MCF 10A (cell line): ENCODE results near the gene FAN1. TPM values are rescaled to one million over a fixed set of nuclear protein-coding genes. Genes with fewer than 3 reads are reported as not detected.

Experiments
- BruUV-seq: library from RNA; stranded (reverse); fragments of 400-500 nt; replicated peaks from 2 replicates; lab custom pipeline; 2021; lab: Mats Ljungman, UMichigan
- CTCF ChIA-PET: fragments of 300-600 bp; sonication (Branson Sonifier 250); formaldehyde crosslinking; extraction: SDS; loops from one replicate; lab custom pipeline; 2021; ENCODE audit warnings: antibody characterized with exemption, inconsistent platforms; lab: Yijun Ruan, JAX
- POLR2A ChIA-PET: fragments of 300-600, 350-650 bp; sonication (Branson Sonifier 250); formaldehyde crosslinking; extraction: SDS; loops from one replicate; lab custom pipeline; 2020; ENCODE audit warnings: antibody characterized with exemption, inconsistent platforms; lab: Yijun Ruan, JAX
- DNase-seq: peaks from one replicate; pipeline ENCODE4 v3.0.0-alpha.2; 2018; ENCODE audit not compliant: unreplicated experiment
- H3K27ac Mint-ChIP-seq: one replicate; pipeline ENCODE4 v1.8.0; 2022; ENCODE audit warnings: mild to moderate bottlenecking, low read depth, mixed read lengths; ENCODE audit not compliant: unreplicated experiment
- H3K27me3 Mint-ChIP-seq: one replicate; pipeline ENCODE4 v1.8.0; 2022; ENCODE audit warnings: mixed read lengths; ENCODE audit not compliant: insufficient read depth, unreplicated experiment
- H3K36me3 Mint-ChIP-seq: one replicate; pipeline ENCODE4 v1.8.0; 2022; ENCODE audit warnings: mild to moderate bottlenecking, moderate library complexity, mixed read lengths; ENCODE audit not compliant: insufficient read depth, unreplicated experiment
- H3K4me1 Mint-ChIP-seq: one replicate; pipeline ENCODE4 v1.8.0; 2022; ENCODE audit warnings: mixed read lengths; ENCODE audit not compliant: insufficient read depth, unreplicated experiment
- H3K4me3 Mint-ChIP-seq: one replicate; pipeline ENCODE4 v1.8.0; 2022; ENCODE audit warnings: mild to moderate bottlenecking, moderate library complexity, mixed read lengths; ENCODE audit not compliant: unreplicated experiment
- H3K9me3 Mint-ChIP-seq: one replicate; pipeline ENCODE4 v1.8.0; 2022; ENCODE audit warnings: mixed read lengths; ENCODE audit not compliant: unreplicated experiment
- CTCF ChIP-seq: fragments of 200-600 bp; IDR thresholded peaks from one replicate; pipeline ENCODE4 v1.8.0; 2022; ENCODE audit warnings: antibody characterized with exemption, mild to moderate bottlenecking; ENCODE audit not compliant: unreplicated experiment
- intact Hi-C: fragments of 100-400 bp; cut with micrococcal nuclease; formaldehyde crosslinking; loops from 2 replicates; pipeline ENCODE4 v1.14.1; 2022
- total RNA-seq: library from RNA; stranded (reverse); gene quantifications from 2 replicates; pipeline ENCODE4 v1.2.3, GENCODE V29; 2022

FAN1 gene
- total RNA-seq, 1 experiment from 2014 or later, result 22.4 TPM

DNA sequence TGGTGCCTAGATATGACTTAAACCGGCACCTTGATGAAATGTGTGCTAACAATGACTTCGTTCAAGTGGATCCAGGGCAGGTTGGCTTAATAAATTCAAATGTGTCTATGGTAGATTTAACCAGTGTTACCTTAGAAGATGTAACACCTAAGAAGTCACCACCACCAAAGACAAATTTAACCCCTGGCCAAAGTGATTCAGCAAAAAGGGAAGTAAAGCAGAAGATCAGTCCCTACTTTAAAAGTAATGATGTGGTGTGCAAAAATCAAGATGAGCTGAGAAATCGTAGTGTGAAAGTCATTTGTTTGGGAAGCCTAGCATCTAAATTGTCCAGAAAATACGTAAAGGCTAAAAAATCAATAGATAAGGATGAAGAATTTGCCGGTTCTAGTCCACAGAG, 1.1 kb downstream of the FAN1 start:
- TF ChIP-seq CTCF, result no peak
- intact Hi-C loops, result loop anchor here (5.0 to 10.0 kb wide), 2 partner anchors 87 to 700 kb away; partner anchors contain the start of gene MTMR10
- DNase-seq, result no peak
- POLR2A ChIA-PET, result interaction anchor here (1.1 to 2.0 kb wide), 6 partner anchors 10 to 460 kb away, joined by 3 to 13 read pairs (median 4); partner anchors contain the start of gene MTMR10
- Mint-ChIP-seq H3K27ac (peak overlapping the region; percentile 46), H3K4me3 (peak overlapping the region; percentile 99), H3K9me3 (no peaks in the 10 kb centered on the region), H3K27me3 (no peaks in the 10 kb centered on the region), H3K4me1 (peaks cover 18% of the 10 kb centered on the region), H3K36me3 (peaks cover 37% of the 10 kb centered on the region)
- CTCF ChIA-PET, result no interaction called here
- BruUV-seq, result TSS peak; percentile 56

GRCh38 chr15:30905821-30906220, 2.1 kb downstream of the FAN1 start:
- Mint-ChIP-seq H3K9me3 (no peaks in the 10 kb centered on the region), H3K27ac (no peak overlapping the region), H3K4me1 (peaks cover 18% of the 10 kb centered on the region), H3K36me3 (peaks cover 43% of the 10 kb centered on the region), H3K27me3 (no peaks in the 10 kb centered on the region), H3K4me3 (no peak overlapping the region)
- BruUV-seq, result no TSS peak
- no peak for TF ChIP-seq CTCF
- intact Hi-C loops, result loop anchor here (10.0 kb wide), 1 partner anchor 699 kb away; no protein-coding TSS in a partner anchor
- POLR2A ChIA-PET, result interaction anchor here (0.7 to 0.9 kb wide), 2 partner anchors 28 to 235 kb away, joined by 3 read pairs; no protein-coding TSS in a partner anchor
- CTCF ChIA-PET, result interaction anchor here (0.6 kb wide), 1 partner anchor 236 kb away, joined by 3 read pairs; no protein-coding TSS in a partner anchor
- no peak for DNase-seq

GRCh38 chr15:30906366-30906765, 2.7 kb downstream of the FAN1 start:
- no peaks in the 10 kb centered on the region for H3K9me3 Mint-ChIP-seq
- BruUV-seq, result no TSS peak
- H3K4me1 Mint-ChIP-seq, result peaks cover 18% of the 10 kb centered on the region
- no peak overlapping the region for H3K4me3 Mint-ChIP-seq
- H3K27me3 Mint-ChIP-seq, result no peaks in the 10 kb centered on the region
- intact Hi-C loops, result loop anchor here (10.0 kb wide), 1 partner anchor 698 kb away; no protein-coding TSS in a partner anchor
- TF ChIP-seq CTCF, result no peak
- H3K36me3 Mint-ChIP-seq, result peaks cover 45% of the 10 kb centered on the region
- H3K27ac Mint-ChIP-seq, result no peak overlapping the region
- DNase-seq, result no peak
- ChIA-PET POLR2A (interaction anchor here (0.9 kb wide), 1 partner anchor 27 kb away, joined by 3 read pairs; no protein-coding TSS in a partner anchor), CTCF (interaction anchor here (0.6 to 0.9 kb wide), 3 partner anchors 222 to 246 kb away, joined by 3 read pairs; no protein-coding TSS in a partner anchor)

GRCh38 chr15:30913761-30914160, 10.0 kb downstream of the FAN1 start:
- Mint-ChIP-seq H3K4me3 (no peak overlapping the region), H3K36me3 (peaks cover 61% of the 10 kb centered on the region), H3K4me1 (peaks cover 13% of the 10 kb centered on the region), H3K9me3 (no peaks in the 10 kb centered on the region), H3K27me3 (no peaks in the 10 kb centered on the region), H3K27ac (no peak overlapping the region)
- TF ChIP-seq CTCF, result no peak
- DNase-seq, result no peak
- POLR2A ChIA-PET, result no interaction called here
- BruUV-seq, result no TSS peak
- CTCF ChIA-PET, result interaction anchor here (1.0 kb wide), 1 partner anchor 575 kb away, joined by 4 read pairs; no protein-coding TSS in a partner anchor
- intact Hi-C loops, result no loop called here
